ENCODE measurements around the gene IREB2. TPM values are rescaled to one million over a fixed set of nuclear protein-coding genes. Genes with fewer than 3 reads are reported as not detected.
A peak's percentile ranks its signal among the peaks of the same experiment; 100 is the strongest.

IREB2 gene
- total RNA-seq, 1 experiment from 2014 or later: 86.4 TPM

GRCh38 chr15:78445875-78446274 lies 7.9 kb downstream of the IREB2 start:
- no peak for DNase-seq (ENCODE audit: low spot score)
- Histone ChIP-seq H3K9me3 (ENCODE audit: low read depth, low read length, poor library complexity, severe bottlenecking) (no peaks in the 10 kb centered on the region), H3K4me1 (ENCODE audit: insufficient read depth, low read length, poor library complexity, severe bottlenecking) (no peaks in the 10 kb centered on the region), H3K36me3 (ENCODE audit: insufficient read depth, low read length, poor library complexity, severe bottlenecking) (peaks cover 52% of the 10 kb centered on the region), H3K4me3 (ENCODE audit: low read depth, low read length, poor library complexity, severe bottlenecking) (no peak overlapping the region), H3K27ac (ENCODE audit: low read depth, low read length, poor library complexity, severe bottlenecking) (no peak overlapping the region), H3K27me3 (replicated peaks; ENCODE audit: insufficient read depth, low read depth, low read length, poor library complexity) (no peaks in the 10 kb centered on the region)
- POLR2A ChIA-PET (ENCODE audit: low non-redundant PET): no interaction called here
- TF ChIP-seq EZH2 (IDR thresholded peaks at IDR 0.05; ENCODE audit: borderline replicate concordance, low read depth, low read length, poor library complexity, severe bottlenecking): no peak
- TF ChIP-seq, protein P1, sequence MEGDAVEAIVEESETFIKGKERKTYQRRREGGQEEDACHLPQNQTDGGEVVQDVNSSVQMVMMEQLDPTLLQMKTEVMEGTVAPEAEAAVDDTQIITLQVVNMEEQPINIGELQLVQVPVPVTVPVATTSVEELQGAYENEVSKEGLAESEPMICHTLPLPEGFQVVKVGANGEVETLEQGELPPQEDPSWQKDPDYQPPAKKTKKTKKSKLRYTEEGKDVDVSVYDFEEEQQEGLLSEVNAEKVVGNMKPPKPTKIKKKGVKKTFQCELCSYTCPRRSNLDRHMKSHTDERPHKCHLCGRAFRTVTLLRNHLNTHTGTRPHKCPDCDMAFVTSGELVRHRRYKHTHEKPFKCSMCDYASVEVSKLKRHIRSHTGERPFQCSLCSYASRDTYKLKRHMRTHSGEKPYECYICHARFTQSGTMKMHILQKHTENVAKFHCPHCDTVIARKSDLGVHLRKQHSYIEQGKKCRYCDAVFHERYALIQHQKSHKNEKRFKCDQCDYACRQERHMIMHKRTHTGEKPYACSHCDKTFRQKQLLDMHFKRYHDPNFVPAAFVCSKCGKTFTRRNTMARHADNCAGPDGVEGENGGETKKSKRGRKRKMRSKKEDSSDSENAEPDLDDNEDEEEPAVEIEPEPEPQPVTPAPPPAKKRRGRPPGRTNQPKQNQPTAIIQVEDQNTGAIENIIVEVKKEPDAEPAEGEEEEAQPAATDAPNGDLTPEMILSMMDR (conservative IDR thresholded peaks at IDR 0.05; ENCODE audit: low read depth, low read length): no peak
- no TSS peak for BruUV-seq (replicated peaks)
- intact Hi-C loops (cut with micrococcal nuclease; ENCODE audit: unreplicated experiment): no loop called here
- CTCF ChIA-PET: no interaction called here

- TF ChIP-seq EZH2 (IDR thresholded peaks at IDR 0.05; ENCODE audit: borderline replicate concordance, low read depth, low read length, poor library complexity, severe bottlenecking): no peak
- TF ChIP-seq, protein P1 (conservative IDR thresholded peaks at IDR 0.05; ENCODE audit: low read depth, low read length): no peak
- no peaks in the 10 kb centered on the region for H3K4me1 ChIP-seq (ENCODE audit: insufficient read depth, low read length, poor library complexity, severe bottlenecking)
- intact Hi-C loops (cut with micrococcal nuclease; ENCODE audit: unreplicated experiment): no loop called here
- no peak for DNase-seq (ENCODE audit: low spot score)
- BruUV-seq (replicated peaks): no TSS peak
- H3K27me3 ChIP-seq (replicated peaks; ENCODE audit: insufficient read depth, low read depth, low read length, poor library complexity): no peaks in the 10 kb centered on the region
- ChIA-PET POLR2A (ENCODE audit: low non-redundant PET) (no interaction called here), CTCF (no interaction called here)
- H3K4me3 ChIP-seq (ENCODE audit: low read depth, low read length, poor library complexity, severe bottlenecking): no peak overlapping the region
- H3K9me3 ChIP-seq (ENCODE audit: low read depth, low read length, poor library complexity, severe bottlenecking): no peaks in the 10 kb centered on the region
- H3K36me3 ChIP-seq (ENCODE audit: insufficient read depth, low read length, poor library complexity, severe bottlenecking): peaks cover 46% of the 10 kb centered on the region
- no peak overlapping the region for H3K27ac ChIP-seq (ENCODE audit: low read depth, low read length, poor library complexity, severe bottlenecking)
Measured at GRCh38 chr15:78446551-78446950, 8.5 kb downstream of the IREB2 start.

- H3K27me3 ChIP-seq (replicated peaks; ENCODE audit: insufficient read depth, low read depth, low read length, poor library complexity): no peaks in the 10 kb centered on the region
- H3K4me3 ChIP-seq (ENCODE audit: low read depth, low read length, poor library complexity, severe bottlenecking): no peak overlapping the region
- peaks cover 29% of the 10 kb centered on the region for H3K36me3 ChIP-seq (ENCODE audit: insufficient read depth, low read length, poor library complexity, severe bottlenecking)
- peak overlapping the region; percentile 45 for H3K27ac ChIP-seq (ENCODE audit: low read depth, low read length, poor library complexity, severe bottlenecking)
- no peak for DNase-seq (ENCODE audit: low spot score)
- H3K4me1 ChIP-seq (ENCODE audit: insufficient read depth, low read length, poor library complexity, severe bottlenecking): peaks cover 2% of the 10 kb centered on the region
- no TSS peak for BruUV-seq (replicated peaks)
- TF ChIP-seq, protein P1 (conservative IDR thresholded peaks at IDR 0.05; ENCODE audit: low read depth, low read length): no peak
- no peak for TF ChIP-seq EZH2 (IDR thresholded peaks at IDR 0.05; ENCODE audit: borderline replicate concordance, low read depth, low read length, poor library complexity, severe bottlenecking)
- ChIA-PET CTCF (no interaction called here), POLR2A (ENCODE audit: low non-redundant PET) (no interaction called here)
- intact Hi-C loops (cut with micrococcal nuclease; ENCODE audit: unreplicated experiment): no loop called here
- no peaks in the 10 kb centered on the region for H3K9me3 ChIP-seq (ENCODE audit: low read depth, low read length, poor library complexity, severe bottlenecking)
Measured at GRCh38 chr15:78448441-78449219, 10.6 kb downstream of the IREB2 start.
